GM18520 (cell line): ENCODE results near the gene NFKB2.
A peak's percentile ranks its signal among the peaks of the same experiment; 100 is the strongest.

ENCODE experiments used
- ATAC-seq: cut with Tn5 transposase; IDR thresholded peaks from one replicate; pipeline ENCODE4 v1.9.1; 2021; ENCODE audit not compliant: unreplicated experiment

The NFKB2 gene

DNA sequence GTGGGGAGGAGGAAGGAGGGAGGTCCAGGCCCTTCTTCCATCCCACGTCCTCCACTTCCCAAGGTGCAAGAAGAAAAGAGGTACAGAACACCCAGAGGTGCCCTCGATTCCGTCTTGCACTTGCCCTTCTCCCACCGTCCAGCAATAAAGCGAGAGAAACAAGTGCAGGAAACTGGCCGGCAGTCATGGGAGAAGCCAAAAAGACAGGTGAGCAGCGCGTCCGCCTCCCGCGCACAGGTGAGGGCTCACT, 54.5 kb downstream of the NFKB2 start:
- no peak for ATAC-seq

DNA sequence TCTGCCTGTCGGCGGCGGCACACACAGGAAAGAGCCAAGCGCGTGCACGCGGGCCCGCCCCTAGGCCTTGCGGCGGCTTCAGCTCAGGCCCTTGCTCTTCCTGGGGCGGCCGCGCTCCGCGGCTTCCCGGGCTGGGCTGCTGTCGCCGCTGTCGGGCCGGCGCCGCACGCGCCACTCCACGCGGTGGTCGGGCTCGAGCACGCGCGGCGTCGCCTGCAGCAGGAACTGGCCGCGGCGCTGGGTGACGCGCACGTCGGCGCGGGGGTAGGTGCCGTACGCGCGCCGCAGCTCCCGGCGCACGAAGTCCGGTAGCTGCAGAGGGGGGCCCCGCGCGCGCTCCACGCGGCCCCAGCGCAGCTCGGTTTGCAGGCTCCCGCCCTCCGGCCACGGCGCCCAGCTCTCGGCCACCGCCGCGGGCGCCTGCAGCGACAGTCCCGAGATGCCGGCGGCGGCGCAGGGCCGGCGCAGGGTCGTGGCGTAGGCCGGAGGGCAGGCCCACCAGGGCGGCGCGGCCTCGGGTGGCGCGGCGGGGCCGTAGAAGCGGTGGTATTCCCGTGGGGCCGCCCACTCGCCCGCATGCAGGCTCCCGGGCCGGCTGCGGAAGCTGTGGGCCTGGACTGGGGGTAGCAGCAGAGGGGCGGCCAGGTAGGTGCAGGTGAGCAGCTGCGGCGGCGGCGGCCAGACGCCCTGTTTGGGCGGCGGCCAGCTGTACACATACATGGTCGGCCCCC, 55.0 kb downstream of the NFKB2 start:
- peak; percentile 74 for ATAC-seq

DNA sequence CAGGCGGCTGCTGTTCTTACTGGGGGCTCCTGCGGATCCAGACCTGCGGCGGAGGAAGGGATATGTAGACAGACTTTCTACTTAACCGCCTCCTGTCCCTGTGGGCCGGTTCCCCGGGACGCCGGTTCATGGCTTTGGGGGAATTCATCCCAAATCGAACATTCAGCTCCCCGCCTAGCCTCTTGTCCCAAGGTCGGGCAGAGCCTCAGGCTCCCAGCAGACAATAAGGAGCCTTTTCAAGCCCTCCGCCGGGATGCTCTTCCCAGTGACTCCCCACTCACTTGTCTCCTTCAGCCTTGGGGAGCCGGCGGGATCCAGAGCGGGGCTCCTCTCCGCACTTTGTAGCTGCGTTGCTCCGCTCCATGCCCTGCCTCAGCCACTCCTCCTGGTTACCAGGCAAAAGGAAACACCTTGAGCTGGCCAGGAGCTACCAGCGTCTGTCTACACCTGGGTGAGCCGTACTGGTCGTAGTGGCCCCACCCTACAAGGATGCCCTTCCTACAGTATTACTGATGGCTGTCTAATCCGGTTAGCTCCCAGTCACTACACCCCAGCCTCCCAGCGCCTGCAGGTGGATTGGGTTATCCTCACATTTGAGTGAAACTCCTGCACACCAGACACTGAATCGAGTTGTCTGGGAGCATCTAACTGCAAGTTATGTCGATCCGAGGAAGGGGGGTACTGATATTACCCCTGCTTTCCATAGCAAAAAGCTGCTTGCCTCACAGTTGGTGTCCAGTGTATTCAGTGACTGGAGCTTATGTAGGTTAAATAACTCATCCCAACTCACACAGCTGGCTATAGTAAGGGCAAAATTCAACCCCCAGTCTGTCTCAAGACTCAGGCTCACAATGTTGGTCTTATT, 55.8 kb downstream of the NFKB2 start, which contains the start of gene C10orf95:
Gene C10orf95, minus strand, starts transcription at position 439 of the 865 bp plus-strand sequence. CDS start 450 bp downstream, outside the sequence.
- no peak for ATAC-seq
